GM12878 (cell line): ENCODE data around the gene STK40. TPM values are rescaled to one million over a fixed set of nuclear protein-coding genes. Genes with fewer than 3 reads are reported as not detected.

Source experiments
- ATAC-seq: fragments of 200-7000 bp; cut with Tn5 transposase; 3 replicates; pipeline ENCODE4 v1.9.1; 2020; ENCODE audit warnings: mild to moderate bottlenecking, moderate library complexity
- BruUV-seq: library from RNA; stranded (reverse); fragments of 400-500 nt; replicated peaks from 2 replicates; lab custom pipeline; 2021; lab: Mats Ljungman, UMichigan
- CTCF ChIA-PET: fragments of 300-600 bp; sonication (Branson Sonifier 250); formaldehyde crosslinking; extraction: SDS; loops from one replicate; lab custom pipeline; 2021; ENCODE audit warnings: inconsistent platforms; lab: Yijun Ruan, JAX
- POLR2A ChIA-PET: fragments of 350-600 bp; formaldehyde crosslinking; extraction: SDS; loops from one replicate; lab custom pipeline; 2021; ENCODE audit warnings: inconsistent platforms; lab: Charles Lee
- RAD21 ChIA-PET: fragments of 300-600 bp; sonication (Branson Sonifier 250); formaldehyde crosslinking; loops from one replicate; lab custom pipeline; 2023; ENCODE audit warnings: antibody characterized with exemption; ENCODE audit not compliant: unreplicated experiment; lab: Charles Lee
- SMC1A ChIA-PET: fragments of 300-600 bp; sonication (Branson Sonifier 250); formaldehyde crosslinking; loops from one replicate; lab custom pipeline; 2023; ENCODE audit not compliant: unreplicated experiment, uncharacterized antibody; lab: Charles Lee
- DNase-seq: peaks from one replicate; pipeline ENCODE4 v3.0.0-alpha.2; 2011; ENCODE audit warnings: low read depth, low spot score
- FAIRE-seq: peaks from 3 replicates; lab custom pipeline; 2011; peaks lifted over from hg19 to GRCh38; lab: Jason Lieb, UNC
- H2AFZ ChIP-seq: 2 replicates; pipeline ENCODE4 v1.6.0; 2011; ENCODE audit warnings: low read depth, low read length, control low read depth; ENCODE audit not compliant: control insufficient read depth
- H3K27ac ChIP-seq: 2 replicates; pipeline ENCODE4 v1.5.1; 2011; ENCODE audit warnings: control low read depth; ENCODE audit not compliant: control insufficient read depth, insufficient read depth
- H3K27me3 ChIP-seq, 2 experiments: replicated peaks in 1 of 2; 2 replicates each; pipeline versions ENCODE4 v1.6.0 to v1.6.1; 2011; ENCODE audit warnings: low read length in 1 of 2; ENCODE audit not compliant: control insufficient read depth in 2 of 2, insufficient read depth in 2 of 2
- H3K36me3 ChIP-seq, 2 experiments: 2 replicates each; pipeline ENCODE4 v1.5.1; 2011; ENCODE audit warnings: low read length in 1 of 2; ENCODE audit not compliant: control insufficient read depth in 2 of 2, insufficient read depth in 2 of 2
- H3K4me1 ChIP-seq: 2 replicates; pipeline ENCODE4 v1.6.1; 2011; ENCODE audit warnings: mild to moderate bottlenecking, low read length, moderate library complexity, mixed read lengths; ENCODE audit not compliant: control insufficient read depth, insufficient read depth
- H3K4me2 ChIP-seq: 2 replicates; pipeline ENCODE4 v1.6.0; 2011; ENCODE audit warnings: control low read depth; ENCODE audit not compliant: control insufficient read depth, insufficient read depth
- H3K4me3 ChIP-seq: fragments of 200-600 bp; sonication (generic); 2 replicates; pipeline ENCODE4 v1.5.1; 2016
- H3K79me2 ChIP-seq: 2 replicates; pipeline ENCODE4 v1.6.0; 2011; ENCODE audit warnings: low read length; ENCODE audit not compliant: control insufficient read depth, insufficient read depth
- H3K9ac ChIP-seq: 2 replicates; pipeline ENCODE4 v1.8.0; 2011; ENCODE audit warnings: low read length, control low read depth, mixed read lengths; ENCODE audit not compliant: control insufficient read depth, insufficient read depth
- H3K9me3 ChIP-seq: replicated peaks from 3 replicates; pipeline ENCODE4 v1.5.1; 2011; ENCODE audit warnings: mild to moderate bottlenecking, low read length; ENCODE audit not compliant: control insufficient read depth, insufficient read depth
- H4K20me1 ChIP-seq: 2 replicates; pipeline ENCODE4 v1.6.0; 2011; ENCODE audit not compliant: control insufficient read depth, insufficient read depth
- BHLHE40 ChIP-seq, 2 experiments: fragments of 450-650 bp in 1 of 2; IDR thresholded peaks; 2 replicates each; pipeline ENCODE4 v1.6.1; 2011 to 2017; ENCODE audit warnings: low read depth in 2 of 2, borderline replicate concordance in 1 of 2, improper control_type of control experiment in 1 of 2, low read length in 1 of 2, mild to moderate bottlenecking in 1 of 2
- EGR1 ChIP-seq, 2 experiments: IDR thresholded peaks; 1 replicate in 1 of 2; 2 replicates in 1 of 2; pipeline ENCODE4 v1.6.1; 2011 to 2012; ENCODE audit warnings: low read depth in 2 of 2, low read length in 2 of 2, borderline replicate concordance in 1 of 2, mild to moderate bottlenecking in 1 of 2, moderate library complexity in 1 of 2
- HDGF ChIP-seq: fragments of 450-650 bp; IDR thresholded peaks from 2 replicates; pipeline ENCODE4 v1.6.1; 2016; ENCODE audit warnings: antibody characterized with exemption
- MLLT1 ChIP-seq: fragments of 450-650 bp; IDR thresholded peaks from 2 replicates; pipeline ENCODE4 v1.6.1; 2016; ENCODE audit warnings: mild to moderate bottlenecking
- POLR2AphosphoS2 ChIP-seq: IDR thresholded peaks from 2 replicates; pipeline ENCODE4 v1.6.1; 2011; ENCODE audit warnings: low read depth, mild to moderate bottlenecking, low read length, improper control_type of control experiment, moderate library complexity
- TARDBP ChIP-seq: IDR thresholded peaks from 2 replicates; pipeline ENCODE4 v1.6.1; 2016; ENCODE audit warnings: borderline replicate concordance
- ZNF24 ChIP-seq: fragments of 450-650 bp; IDR thresholded peaks from 2 replicates; pipeline ENCODE4 v1.6.1; 2017; ENCODE audit warnings: antibody characterized with exemption, mild to moderate bottlenecking
- WGBS: methylation state at CpG from one replicate; pipeline ENCODE4 v1.1.6; 2016; ENCODE audit warnings: low lambda C conversion rate; ENCODE audit not compliant: insufficient replicate concordance, insufficient coverage; ENCODE audit errors: missing lambda C conversion rate; 5-methylcytosine and 5-hydroxymethylcytosine counted together
- in situ Hi-C: fragments of 300-500 bp; cut with MboI; formaldehyde crosslinking; loops from 9 replicates; pipeline ENCODE4 v1.14.3; 2018; ENCODE audit warnings: mixed read lengths
- intact Hi-C: fragments of 100-400 bp; cut with micrococcal nuclease; formaldehyde crosslinking; loops from one replicate; pipeline ENCODE4 v1.14.2; 2022; ENCODE audit not compliant: unreplicated experiment
- polyA plus RNA-seq, 11 experiments: library from polyadenylated mRNA; depleted of rRNA in 4 of 11; unstranded in 6 of 11; stranded (reverse) in 5 of 11; fragments of >200 nt; fragmentation: Nextera tagmentation in 4 of 11; fragmentation: Illumina TruSeq in 1 of 11; extraction: Ambion mirVana in 4 of 11; extraction: Trizol in 1 of 11; gene quantifications; 1 replicate in 1 of 11; 2 replicates in 10 of 11; pipeline versions ENCODE4 v1.2.1 to v1.2.3, GENCODE V29; 2011 to 2016; ENCODE audit warnings: inconsistent platforms in 2 of 11, missing spikeins in 2 of 11, low read depth in 1 of 11
- total RNA-seq, 4 experiments: library from RNA; depleted of rRNA in 3 of 4; stranded (reverse); fragments of >200 nt in 3 of 4; fragmentation: Illumina TruSeq in 1 of 4; extraction: Trizol in 1 of 4; gene quantifications; 2 replicates each; pipeline versions ENCODE4 v1.2.1 to v1.2.3, GENCODE V29; 2013 to 2021

The STK40 gene
- total and polyA plus RNA-seq, 10 of the 15 experiments (the other 5 are each of a cell fraction or from before 2014, with no cell fraction given) = 0.27 to 51.0 (median 29.5) TPM

GRCh38 chr1:36321119-36321951 is 64.4 kb downstream of the STK40 start:
- SMC1A ChIA-PET = interaction anchor here (0.9 kb wide), 1 partner anchor 97 kb away, joined by 3 read pairs; no protein-coding TSS in a partner anchor
- Histone ChIP-seq H2AFZ (peak overlapping the region; percentile 28; the same call in 1 of the 2 replicates), H3K4me1 (peaks cover 24% of the 10 kb centered on the region), H3K9ac (no peak overlapping the region; the same call in 1 of the 2 replicates), H3K27me3 (no peaks in the 10 kb centered on the region), H3K79me2 (no peaks in the 10 kb centered on the region), H3K4me2 (peak overlapping the region; percentile 89), H3K36me3 (no peaks in the 10 kb centered on the region), H3K9me3 (no peaks in the 10 kb centered on the region), H3K4me3 (peak overlapping the region; percentile 32; the same call in 1 of the 2 replicates), H3K27ac (no peak overlapping the region), H4K20me1 (no peaks in the 10 kb centered on the region; the same call in 1 of the 2 replicates)
- RAD21 ChIA-PET = no interaction called here
- CTCF ChIA-PET = interaction anchor here (1.0 to 1.2 kb wide), 2 partner anchors 45 to 133 kb away, joined by 3 read pairs; no protein-coding TSS in a partner anchor
- TF ChIP-seq POLR2AphosphoS2 = peak; percentile 67; the same call in 1 of the 2 replicates
- TF ChIP-seq EGR1 (IDR thresholded peaks at IDR 0.05; ENCODE audit: borderline replicate concordance in 1 of 2, low read depth in 2 of 2, low read length in 2 of 2) = peak in 1 of 2 experiments; percentile 36; a peak in 1 of 3 replicates
- TF ChIP-seq HDGF = no peak
- 0 out of 2 replicates have a peak, but pooled peaks have one; percentile 20 for TF ChIP-seq TARDBP
- intact Hi-C loops = no loop called here
- DNase-seq (no peak), ATAC-seq (peak; percentile 15; the same call in 2 of the 3 replicates), FAIRE-seq (no peak)
- POLR2A ChIA-PET = interaction anchor here (0.6 kb wide), 1 partner anchor 51 kb away, joined by 5 read pairs; no protein-coding TSS in a partner anchor
- in situ Hi-C loops = no loop called here
- BruUV-seq = no TSS peak
- 26% methylated on average over 56 of the region's 59 CpGs for WGBS

DNA sequence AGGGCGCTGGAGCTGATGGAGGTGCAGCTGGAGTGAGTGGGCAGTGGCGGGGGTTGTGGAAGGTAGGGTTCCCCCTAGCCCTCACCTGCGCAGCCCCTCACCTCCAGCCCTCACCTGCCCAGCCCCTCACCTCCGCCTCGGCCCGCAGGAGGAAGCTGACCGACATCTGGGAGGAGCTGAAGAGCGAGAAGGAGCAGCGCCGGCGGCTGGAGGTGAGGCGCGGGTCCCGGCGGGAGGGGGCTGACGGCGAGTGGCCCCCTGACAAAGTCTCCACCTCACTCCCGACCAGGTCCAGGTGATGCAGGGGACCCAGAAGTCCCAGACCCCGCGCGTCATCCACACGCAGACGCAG is 65.0 kb downstream of the STK40 start:
- WGBS = 8% methylated on average over 23 of the region's 23 CpGs
- SMC1A ChIA-PET = no interaction called here
- peak overlapping the region; percentile 32; the same call in 1 of the 2 replicates for H3K4me3 ChIP-seq
- intact Hi-C loops (no loop called here), in situ Hi-C loops (no loop called here)
- CTCF ChIA-PET = no interaction called here
- H3K9ac ChIP-seq = no peak overlapping the region; the same call in 1 of the 2 replicates
- no peaks in the 10 kb centered on the region for H3K27me3 ChIP-seq
- H3K4me2 ChIP-seq = peak overlapping the region; percentile 89
- ATAC-seq (no peak), DNase-seq (no peak), FAIRE-seq (no peak)
- H3K27ac ChIP-seq = no peak overlapping the region
- H3K4me1 ChIP-seq = peaks cover 24% of the 10 kb centered on the region
- H3K79me2 ChIP-seq = no peaks in the 10 kb centered on the region
- POLR2A ChIA-PET = no interaction called here
- no peaks in the 10 kb centered on the region; the same call in 1 of the 2 replicates for H4K20me1 ChIP-seq
- RAD21 ChIA-PET = no interaction called here
- no peaks in the 10 kb centered on the region for H3K9me3 ChIP-seq
- no peak for TF ChIP-seq MLLT1
- TF ChIP-seq BHLHE40 (IDR thresholded peaks at IDR 0.05; ENCODE audit: borderline replicate concordance in 1 of 2, low read depth in 2 of 2, low read length in 1 of 2) = 0 out of 4 replicates have a peak, but pooled peaks of 1 of the 2 experiments have one; percentile 5
- no peak for TF ChIP-seq ZNF24
- BruUV-seq = TSS peak; percentile 35
- H2AFZ ChIP-seq = peak overlapping the region; percentile 28
- no peaks in the 10 kb centered on the region for H3K36me3 ChIP-seq
